SK-N-SH treated with all-trans-retinoic acid at 6 μM for 48 hours (cell line): Measurements from ENCODE around the gene ZSCAN30.

Experiments
- ATAC-seq: fragments of 200-7000 bp; cut with Tn5 transposase; 3 replicates; pipeline ENCODE4 v1.9.1; 2020; ENCODE audit warnings: mild to moderate bottlenecking, moderate library complexity
- ARNTL ChIP-seq: fragments of 450-650 bp; formaldehyde crosslinking; IDR thresholded peaks from 2 replicates; pipeline ENCODE4 v1.5.0; 2020; ENCODE audit warnings: low read depth, mild to moderate bottlenecking, moderate library complexity, borderline replicate concordance
- BACH2 ChIP-seq: fragments of 250-450 bp; sonication (Bioruptor Pico); IDR thresholded peaks from 2 replicates; pipeline ENCODE4 v1.9.0; 2021; ENCODE audit warnings: mild to moderate bottlenecking, borderline replicate concordance
- CSDC2 ChIP-seq: fragments of 250-450 bp; sonication (Bioruptor Pico); IDR thresholded peaks from 2 replicates; pipeline ENCODE4 v1.5.0; 2020; ENCODE audit warnings: mild to moderate bottlenecking, moderate library complexity
- ESRRG ChIP-seq: fragments of 250-450 bp; sonication (Bioruptor Pico); IDR thresholded peaks from 2 replicates; pipeline ENCODE4 v1.6.1; 2021; ENCODE audit warnings: mild to moderate bottlenecking
- GLIS3 ChIP-seq: fragments of 250-450 bp; sonication (Bioruptor Pico); IDR thresholded peaks from 2 replicates; pipeline ENCODE4 v1.5.0; 2020; ENCODE audit warnings: mild to moderate bottlenecking, moderate library complexity
- ISL1 ChIP-seq: fragments of 250-450 bp; sonication (Bioruptor Pico); IDR thresholded peaks from 2 replicates; pipeline ENCODE4 v2.1.2; 2022; ENCODE audit warnings: mild to moderate bottlenecking, moderate library complexity
- OSR1 ChIP-seq: fragments of 250-450 bp; sonication (Bioruptor Pico); IDR thresholded peaks from 2 replicates; pipeline ENCODE4 v1.8.0; 2022; ENCODE audit warnings: moderate library complexity, mild to moderate bottlenecking, inconsistent platforms
- RARB ChIP-seq: fragments of 250-450 bp; sonication (Bioruptor Pico); IDR thresholded peaks from 2 replicates; pipeline ENCODE4 v1.8.0; 2021; ENCODE audit warnings: mild to moderate bottlenecking, moderate library complexity
- SNAI2 ChIP-seq: fragments of 250-450 bp; sonication (Bioruptor Pico); IDR thresholded peaks from 2 replicates; pipeline ENCODE4 v1.5.0; 2020; ENCODE audit warnings: mild to moderate bottlenecking, moderate library complexity
- TCF4 ChIP-seq: fragments of 250-450 bp; sonication (Bioruptor Pico); IDR thresholded peaks from 2 replicates; pipeline ENCODE4 v1.8.0; 2021; ENCODE audit warnings: mild to moderate bottlenecking, moderate library complexity, borderline replicate concordance
- TOX ChIP-seq: fragments of 250-450 bp; sonication (Bioruptor Pico); IDR thresholded peaks from 2 replicates; pipeline ENCODE4 v1.8.0; 2021; ENCODE audit warnings: mild to moderate bottlenecking, moderate library complexity, borderline replicate concordance
- ZC3H10 ChIP-seq: fragments of 250-450 bp; sonication (Bioruptor Pico); IDR thresholded peaks from 2 replicates; pipeline ENCODE4 v1.5.1; 2021; ENCODE audit warnings: mild to moderate bottlenecking, moderate library complexity
- ZFP3 ChIP-seq: fragments of 250-450 bp; sonication (Bioruptor Pico); IDR thresholded peaks from 2 replicates; pipeline ENCODE4 v1.5.0; 2020; ENCODE audit warnings: mild to moderate bottlenecking, moderate library complexity
- ZFP30 ChIP-seq: fragments of 450-650 bp; formaldehyde crosslinking; IDR thresholded peaks from 2 replicates; pipeline ENCODE4 v1.5.0; 2022; ENCODE audit warnings: mild to moderate bottlenecking, moderate library complexity
- ZNF565 ChIP-seq: fragments of 450-650 bp; formaldehyde crosslinking; conservative IDR thresholded peaks from 2 replicates; pipeline ENCODE4 v1.5.0; 2020; ENCODE audit warnings: low read depth, mild to moderate bottlenecking, moderate library complexity
- ZNF8 ChIP-seq: fragments of 450-650 bp; formaldehyde crosslinking; IDR thresholded peaks from 2 replicates; pipeline ENCODE4 v1.5.0; 2020; ENCODE audit warnings: mild to moderate bottlenecking, moderate library complexity
- TF ChIP-seq, protein P1 (sequence below): fragments of 250-450 bp; sonication (Bioruptor Pico); IDR thresholded peaks from 2 replicates; pipeline ENCODE4 v1.5.1; 2020; ENCODE audit warnings: low read depth, mild to moderate bottlenecking, moderate library complexity
- TF ChIP-seq, protein P2 (sequence below): fragments of 250-450 bp; sonication (Bioruptor Pico); IDR thresholded peaks from 2 replicates; pipeline ENCODE4 v1.5.1; 2021; ENCODE audit warnings: mild to moderate bottlenecking, moderate library complexity
- TF ChIP-seq, protein P3 (sequence below): fragments of 250-450 bp; sonication (Bioruptor Pico); IDR thresholded peaks from 2 replicates; pipeline ENCODE4 v1.5.0; 2020; ENCODE audit warnings: mild to moderate bottlenecking, moderate library complexity
- TF ChIP-seq, protein P4 (sequence below): fragments of 250-450 bp; sonication (Bioruptor Pico); IDR thresholded peaks from 2 replicates; pipeline ENCODE4 v1.8.0; 2021; ENCODE audit warnings: low read depth, mild to moderate bottlenecking, moderate library complexity, borderline replicate concordance

ZSCAN30 gene

DNA sequence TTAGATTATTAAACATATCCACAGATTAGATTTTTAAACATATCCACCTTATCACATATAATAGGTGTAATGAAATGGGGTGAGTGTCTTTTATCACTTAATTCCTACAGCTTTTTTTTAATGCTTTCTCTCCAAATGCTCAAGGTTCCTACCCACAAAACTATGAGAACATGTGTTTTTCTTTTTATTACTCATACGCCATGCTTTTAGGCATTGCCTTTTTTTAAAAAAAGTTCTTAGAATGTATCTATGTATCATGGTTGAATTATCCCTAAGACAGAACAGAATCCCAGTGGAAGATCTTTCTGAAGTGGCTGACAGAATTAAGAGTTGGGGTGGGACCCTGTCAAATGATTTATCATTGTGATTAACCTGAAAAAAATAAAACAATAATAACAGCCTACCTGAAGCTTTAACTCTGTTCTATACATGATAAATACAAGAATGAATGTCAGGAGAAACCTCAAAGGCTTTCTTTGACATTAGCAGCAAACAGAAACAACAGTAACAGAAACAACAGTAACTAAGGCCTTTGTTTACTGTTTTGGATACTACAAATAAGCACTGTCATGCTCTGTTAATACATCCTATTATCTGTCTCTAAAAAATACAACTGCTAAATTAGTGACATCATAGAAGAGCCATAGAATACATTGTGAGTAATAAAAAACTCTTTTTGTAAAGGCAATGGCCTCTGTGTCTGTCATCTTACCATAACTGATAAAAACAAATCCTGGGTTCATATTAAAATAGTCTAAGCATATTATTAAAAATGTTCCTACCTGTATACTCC is 53.3 kb downstream of the ZSCAN30 start:
- no peak for TF ChIP-seq RARB
- TF ChIP-seq ISL1 (CRISPR knock-in tag): no peak
- no peak for TF ChIP-seq GLIS3
- TF ChIP-seq, protein P1, sequence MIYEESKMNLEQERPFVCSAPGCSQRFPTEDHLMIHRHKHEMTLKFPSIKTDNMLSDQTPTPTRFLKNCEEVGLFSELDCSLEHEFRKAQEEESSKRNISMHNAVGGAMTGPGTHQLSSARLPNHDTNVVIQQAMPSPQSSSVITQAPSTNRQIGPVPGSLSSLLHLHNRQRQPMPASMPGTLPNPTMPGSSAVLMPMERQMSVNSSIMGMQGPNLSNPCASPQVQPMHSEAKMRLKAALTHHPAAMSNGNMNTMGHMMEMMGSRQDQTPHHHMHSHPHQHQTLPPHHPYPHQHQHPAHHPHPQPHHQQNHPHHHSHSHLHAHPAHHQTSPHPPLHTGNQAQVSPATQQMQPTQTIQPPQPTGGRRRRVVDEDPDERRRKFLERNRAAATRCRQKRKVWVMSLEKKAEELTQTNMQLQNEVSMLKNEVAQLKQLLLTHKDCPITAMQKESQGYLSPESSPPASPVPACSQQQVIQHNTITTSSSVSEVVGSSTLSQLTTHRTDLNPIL: no peak
- TF ChIP-seq ESRRG (CRISPR knock-in tag): no peak
- TF ChIP-seq TCF4: no peak
- TF ChIP-seq, protein P2, sequence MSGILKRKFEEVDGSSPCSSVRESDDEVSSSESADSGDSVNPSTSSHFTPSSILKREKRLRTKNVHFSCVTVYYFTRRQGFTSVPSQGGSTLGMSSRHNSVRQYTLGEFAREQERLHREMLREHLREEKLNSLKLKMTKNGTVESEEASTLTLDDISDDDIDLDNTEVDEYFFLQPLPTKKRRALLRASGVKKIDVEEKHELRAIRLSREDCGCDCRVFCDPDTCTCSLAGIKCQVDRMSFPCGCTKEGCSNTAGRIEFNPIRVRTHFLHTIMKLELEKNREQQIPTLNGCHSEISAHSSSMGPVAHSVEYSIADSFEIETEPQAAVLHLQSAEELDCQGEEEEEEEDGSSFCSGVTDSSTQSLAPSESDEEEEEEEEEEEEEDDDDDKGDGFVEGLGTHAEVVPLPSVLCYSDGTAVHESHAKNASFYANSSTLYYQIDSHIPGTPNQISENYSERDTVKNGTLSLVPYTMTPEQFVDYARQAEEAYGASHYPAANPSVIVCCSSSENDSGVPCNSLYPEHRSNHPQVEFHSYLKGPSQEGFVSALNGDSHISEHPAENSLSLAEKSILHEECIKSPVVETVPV: no peak
- TF ChIP-seq BACH2 (CRISPR knock-in tag): no peak
- no peak for TF ChIP-seq ARNTL (CRISPR knock-in tag)
- TF ChIP-seq ZFP3 (CRISPR knock-in tag): no peak
- TF ChIP-seq ZNF8 (CRISPR knock-in tag): no peak
- no peak for TF ChIP-seq ZFP30 (CRISPR knock-in tag)
- TF ChIP-seq ZNF565 (CRISPR knock-in tag): no peak
- TF ChIP-seq TOX (CRISPR knock-in tag): no peak
- no peak for TF ChIP-seq SNAI2 (CRISPR knock-in tag)
- TF ChIP-seq, protein P3, sequence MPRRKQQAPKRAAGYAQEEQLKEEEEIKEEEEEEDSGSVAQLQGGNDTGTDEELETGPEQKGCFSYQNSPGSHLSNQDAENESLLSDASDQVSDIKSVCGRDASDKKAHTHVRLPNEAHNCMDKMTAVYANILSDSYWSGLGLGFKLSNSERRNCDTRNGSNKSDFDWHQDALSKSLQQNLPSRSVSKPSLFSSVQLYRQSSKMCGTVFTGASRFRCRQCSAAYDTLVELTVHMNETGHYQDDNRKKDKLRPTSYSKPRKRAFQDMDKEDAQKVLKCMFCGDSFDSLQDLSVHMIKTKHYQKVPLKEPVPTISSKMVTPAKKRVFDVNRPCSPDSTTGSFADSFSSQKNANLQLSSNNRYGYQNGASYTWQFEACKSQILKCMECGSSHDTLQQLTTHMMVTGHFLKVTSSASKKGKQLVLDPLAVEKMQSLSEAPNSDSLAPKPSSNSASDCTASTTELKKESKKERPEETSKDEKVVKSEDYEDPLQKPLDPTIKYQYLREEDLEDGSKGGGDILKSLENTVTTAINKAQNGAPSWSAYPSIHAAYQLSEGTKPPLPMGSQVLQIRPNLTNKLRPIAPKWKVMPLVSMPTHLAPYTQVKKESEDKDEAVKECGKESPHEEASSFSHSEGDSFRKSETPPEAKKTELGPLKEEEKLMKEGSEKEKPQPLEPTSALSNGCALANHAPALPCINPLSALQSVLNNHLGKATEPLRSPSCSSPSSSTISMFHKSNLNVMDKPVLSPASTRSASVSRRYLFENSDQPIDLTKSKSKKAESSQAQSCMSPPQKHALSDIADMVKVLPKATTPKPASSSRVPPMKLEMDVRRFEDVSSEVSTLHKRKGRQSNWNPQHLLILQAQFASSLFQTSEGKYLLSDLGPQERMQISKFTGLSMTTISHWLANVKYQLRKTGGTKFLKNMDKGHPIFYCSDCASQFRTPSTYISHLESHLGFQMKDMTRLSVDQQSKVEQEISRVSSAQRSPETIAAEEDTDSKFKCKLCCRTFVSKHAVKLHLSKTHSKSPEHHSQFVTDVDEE (CRISPR knock-in tag): no peak
- ATAC-seq: no peak

DNA sequence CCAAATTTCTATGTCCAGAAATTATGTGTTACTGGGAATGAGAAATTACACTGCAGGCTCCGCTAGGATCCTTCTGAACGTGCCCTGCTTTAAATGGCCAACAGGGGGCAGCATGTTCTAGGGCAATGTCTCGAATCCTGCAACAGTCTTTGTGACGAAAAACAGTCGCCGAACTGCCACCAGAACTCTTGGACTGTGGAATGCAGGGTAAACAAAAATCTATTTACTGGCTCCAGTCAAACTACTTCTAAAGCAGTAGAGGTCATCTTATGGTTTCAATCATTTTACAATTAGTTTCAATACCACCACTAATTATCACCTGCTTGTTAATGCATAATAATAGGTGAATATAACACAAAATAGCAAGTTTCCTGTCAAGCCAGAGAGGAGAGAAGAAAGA is 59.0 kb downstream of the ZSCAN30 start:
- TF ChIP-seq ESRRG (CRISPR knock-in tag) (no peak), TCF4 (0 out of 2 replicates have a peak, but pooled peaks have one; percentile 24)
- ATAC-seq: peak; percentile 92

DNA sequence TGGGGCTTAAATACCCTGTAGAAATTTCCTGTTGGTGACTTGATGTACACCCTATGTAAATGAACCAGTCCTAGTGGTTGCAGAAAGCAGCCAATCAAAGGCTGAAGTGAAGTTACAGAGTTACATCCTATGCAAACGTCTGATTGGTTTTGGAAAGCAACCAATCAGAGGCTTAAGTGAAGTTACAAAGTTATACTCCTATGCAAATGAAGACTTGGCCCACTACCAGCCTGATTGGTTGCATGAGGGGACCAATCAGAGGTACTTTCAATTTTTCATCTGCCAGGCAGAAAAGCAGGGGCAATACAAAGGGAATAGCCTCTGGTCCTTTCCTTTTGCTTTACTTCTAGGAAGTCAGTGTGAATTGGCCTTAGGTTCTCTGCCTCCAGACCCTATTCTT is 62.8 kb downstream of the ZSCAN30 start:
- TF ChIP-seq RARB (no peak), TOX (CRISPR knock-in tag) (no peak), TCF4 (no peak), ESRRG (CRISPR knock-in tag) (no peak), CSDC2 (CRISPR knock-in tag) (no peak), GLIS3 (no peak), BACH2 (CRISPR knock-in tag) (no peak), ZFP3 (CRISPR knock-in tag) (no peak), ZNF565 (CRISPR knock-in tag) (no peak), ZC3H10 (no peak), OSR1 (CRISPR knock-in tag) (no peak), ZNF8 (CRISPR knock-in tag) (no peak)
- TF ChIP-seq, protein P3 (CRISPR knock-in tag): no peak
- TF ChIP-seq, protein P4, sequence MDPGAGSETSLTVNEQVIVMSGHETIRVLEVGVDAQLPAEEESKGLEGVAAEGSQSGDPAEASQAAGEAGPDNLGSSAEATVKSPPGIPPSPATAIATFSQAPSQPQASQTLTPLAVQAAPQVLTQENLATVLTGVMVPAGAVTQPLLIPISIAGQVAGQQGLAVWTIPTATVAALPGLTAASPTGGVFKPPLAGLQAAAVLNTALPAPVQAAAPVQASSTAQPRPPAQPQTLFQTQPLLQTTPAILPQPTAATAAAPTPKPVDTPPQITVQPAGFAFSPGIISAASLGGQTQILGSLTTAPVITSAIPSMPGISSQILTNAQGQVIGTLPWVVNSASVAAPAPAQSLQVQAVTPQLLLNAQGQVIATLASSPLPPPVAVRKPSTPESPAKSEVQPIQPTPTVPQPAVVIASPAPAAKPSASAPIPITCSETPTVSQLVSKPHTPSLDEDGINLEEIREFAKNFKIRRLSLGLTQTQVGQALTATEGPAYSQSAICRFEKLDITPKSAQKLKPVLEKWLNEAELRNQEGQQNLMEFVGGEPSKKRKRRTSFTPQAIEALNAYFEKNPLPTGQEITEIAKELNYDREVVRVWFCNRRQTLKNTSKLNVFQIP (CRISPR knock-in tag): no peak
- TF ChIP-seq, protein P2: no peak
- no peak for ATAC-seq
